Measurements from ENCODE around the gene CRYAB.
"Not testable (repeated sequence)": the region's sequence is repeated elsewhere in the genome, so short reads cannot be mapped to it uniquely, and the experiment has no call there.

The CRYAB gene

DNA sequence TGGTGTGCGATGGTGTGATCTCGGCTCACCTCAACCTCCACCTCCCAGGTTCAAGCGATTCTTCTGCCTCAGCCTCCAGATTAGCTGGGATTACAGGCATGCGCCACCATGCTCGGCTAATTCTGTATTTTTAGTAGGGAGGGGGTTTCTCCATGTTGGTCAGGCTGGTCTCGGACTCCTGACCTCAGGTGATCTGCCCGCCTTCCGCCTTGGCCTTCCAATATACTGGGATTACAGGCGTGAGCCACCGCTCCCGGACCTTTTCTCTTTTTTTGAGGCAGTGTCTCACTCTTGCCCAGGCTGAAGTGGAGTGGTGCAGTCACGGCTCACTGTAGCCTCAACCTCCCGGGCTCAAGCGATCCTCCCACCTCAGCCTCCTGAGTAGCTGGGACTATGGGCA lies 21.6 kb upstream of the CRYAB start:
- not testable (repeated sequence) for DNase-seq

DNA sequence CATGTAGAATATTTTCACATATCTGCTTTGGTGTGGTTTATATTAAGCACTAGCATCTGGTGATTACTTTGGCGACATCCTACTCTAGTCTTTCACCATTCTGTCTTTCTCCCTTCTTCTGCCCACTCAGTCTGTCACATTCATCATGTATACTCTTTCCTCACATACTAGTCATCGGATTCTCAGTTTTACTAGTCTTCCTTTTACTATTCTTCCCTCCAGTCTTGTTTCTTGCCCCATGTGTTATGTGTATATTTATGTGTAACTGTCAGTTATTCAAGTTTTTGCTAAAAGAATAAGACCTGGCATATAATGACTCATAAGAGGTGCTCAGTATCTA lies 21.0 kb upstream of the CRYAB start:
- no peak for DNase-seq

DNA sequence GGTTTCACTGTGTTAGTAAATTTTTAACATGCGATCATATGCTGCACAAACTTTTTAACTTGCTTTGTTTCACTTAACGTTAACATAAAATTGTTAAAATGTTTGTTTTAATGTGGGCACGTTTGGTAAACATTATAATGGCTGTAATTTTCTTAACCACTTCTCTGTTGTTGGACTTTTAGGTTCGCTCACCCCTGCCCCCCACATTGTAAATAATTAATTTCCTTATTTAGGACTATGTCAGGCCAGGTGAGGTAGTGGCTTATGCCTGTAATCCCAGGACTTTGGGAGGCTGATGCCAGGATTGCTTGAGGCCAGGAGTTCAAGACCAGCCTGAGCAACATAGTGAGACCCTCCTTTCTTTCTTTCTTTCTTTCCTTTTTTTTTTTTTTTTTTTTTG lies 18.9 kb upstream of the CRYAB start:
- no peak for DNase-seq

DNA sequence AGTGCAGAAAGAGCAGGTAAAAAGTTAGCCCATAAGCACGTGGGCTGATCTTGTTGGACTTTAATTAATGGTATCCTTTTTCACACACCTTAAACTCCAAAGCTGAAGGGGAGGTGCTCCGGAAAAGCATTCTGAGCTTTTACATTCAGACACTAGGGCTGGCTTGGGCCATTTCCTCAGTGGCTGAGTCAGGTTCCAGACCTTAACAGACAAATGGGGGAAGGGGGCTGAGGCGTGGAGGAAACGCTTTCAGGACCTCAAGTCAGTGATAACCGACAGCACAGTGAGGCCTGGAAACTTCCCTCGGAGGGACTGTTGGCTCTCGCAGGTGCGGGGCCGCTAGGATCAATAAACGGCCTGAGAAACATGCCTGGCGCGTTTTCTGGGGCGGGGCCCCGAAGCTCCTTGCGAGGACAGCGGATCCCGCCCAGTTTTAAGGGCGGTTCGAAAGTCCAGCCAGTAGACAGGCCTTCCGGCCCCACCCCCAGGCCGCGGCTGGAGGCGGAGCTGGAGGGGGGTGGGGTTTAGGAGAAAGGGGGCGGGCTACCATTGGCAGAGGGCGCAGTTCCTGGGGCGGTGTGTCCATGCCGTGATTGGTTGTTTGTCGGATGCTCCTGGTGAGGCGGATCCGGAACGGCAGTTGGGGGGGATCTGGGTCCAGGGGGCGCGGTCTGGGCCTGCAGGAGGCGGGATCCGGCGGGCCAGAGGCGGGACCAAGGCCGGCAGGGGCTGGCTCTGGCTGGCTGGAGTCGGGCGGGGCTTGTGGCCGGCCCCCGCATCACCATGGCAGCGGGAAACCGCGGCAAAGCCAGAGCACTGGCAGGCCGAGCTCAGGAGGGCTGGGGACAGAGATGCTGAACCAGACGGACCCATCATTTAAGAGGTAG lies 15.2 kb upstream of the CRYAB start:
- DNase-seq = peak; percentile 97

DNA sequence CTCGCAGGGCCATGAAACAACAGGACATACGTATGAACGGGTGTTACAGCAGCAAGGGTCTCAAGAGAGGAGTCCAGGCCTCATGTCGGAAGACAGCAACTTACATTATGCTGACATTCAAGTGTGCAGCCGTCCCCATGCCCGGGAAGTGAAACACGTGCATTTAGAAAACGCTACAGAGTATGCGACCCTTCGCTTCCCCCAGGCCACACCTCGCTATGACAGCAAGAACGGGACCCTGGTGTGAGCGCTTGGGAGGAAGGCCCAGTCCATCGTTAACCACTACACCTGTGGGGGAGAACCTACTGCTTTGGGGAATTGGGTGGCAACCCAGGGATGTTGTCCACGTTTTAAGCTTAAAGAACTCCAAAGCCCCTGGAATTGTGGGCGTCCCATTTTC lies 14.4 kb upstream of the CRYAB start:
- DNase-seq = no peak

DNA sequence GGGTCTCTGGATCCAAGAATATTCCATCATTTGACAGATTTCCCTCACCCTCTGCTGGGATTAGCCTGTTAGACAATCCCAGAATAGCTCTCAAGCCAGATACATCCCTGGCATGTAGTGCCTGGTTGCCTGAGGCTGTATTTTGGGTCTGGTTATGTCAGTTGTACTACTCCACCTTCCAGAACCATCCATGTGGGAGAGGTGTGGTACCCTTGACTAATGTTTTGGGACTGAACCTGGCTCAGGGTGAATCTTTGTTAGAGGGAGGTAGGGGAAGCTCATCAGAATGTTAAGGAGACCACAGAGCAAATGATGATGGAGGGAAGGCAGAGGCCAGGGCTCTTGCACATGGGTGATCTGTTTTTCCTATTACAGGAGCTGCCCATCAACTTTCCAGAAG lies 12.4 kb upstream of the CRYAB start:
- DNase-seq = no peak

DNA sequence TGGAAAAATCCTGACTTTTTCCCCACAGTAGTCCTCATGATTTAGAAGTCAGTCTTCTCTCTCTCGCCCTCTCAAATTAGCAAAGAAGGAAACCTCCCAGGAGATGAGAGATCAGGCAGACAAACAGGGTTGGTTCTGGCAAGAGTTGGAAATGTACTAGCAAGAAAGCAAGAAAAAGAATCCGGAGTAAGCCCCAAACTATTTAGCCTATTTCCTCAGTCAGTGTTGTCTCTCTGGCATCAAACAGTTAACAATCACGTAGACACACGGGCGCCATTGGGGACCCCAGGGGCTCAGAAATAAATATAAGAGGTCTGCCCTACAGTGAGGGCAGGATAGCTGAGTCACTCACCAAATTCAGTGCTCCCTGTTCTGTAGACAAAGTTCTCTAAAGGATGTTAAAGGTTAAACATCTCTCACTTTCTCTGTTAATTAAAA lies 11.8 kb upstream of the CRYAB start:
- no peak for DNase-seq

DNA sequence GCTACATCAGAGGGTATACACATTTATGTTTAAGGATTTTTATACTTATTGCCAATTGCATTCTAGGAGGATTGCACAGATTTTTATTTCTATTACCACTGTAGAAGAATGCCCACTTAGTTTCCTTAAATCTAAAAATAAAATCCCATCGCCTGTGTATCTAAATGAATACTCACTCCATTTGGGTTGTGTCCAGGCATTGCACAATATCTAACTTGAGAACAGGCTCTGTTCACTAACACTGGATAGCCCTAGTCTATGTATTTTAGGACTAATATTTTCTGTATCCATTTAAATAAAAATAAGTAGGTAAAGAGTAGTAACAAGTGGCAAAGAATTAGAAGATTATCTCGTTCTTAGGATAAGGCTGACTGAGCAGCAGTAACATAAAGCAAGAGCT lies 11.2 kb upstream of the CRYAB start:
- DNase-seq = no peak

DNA sequence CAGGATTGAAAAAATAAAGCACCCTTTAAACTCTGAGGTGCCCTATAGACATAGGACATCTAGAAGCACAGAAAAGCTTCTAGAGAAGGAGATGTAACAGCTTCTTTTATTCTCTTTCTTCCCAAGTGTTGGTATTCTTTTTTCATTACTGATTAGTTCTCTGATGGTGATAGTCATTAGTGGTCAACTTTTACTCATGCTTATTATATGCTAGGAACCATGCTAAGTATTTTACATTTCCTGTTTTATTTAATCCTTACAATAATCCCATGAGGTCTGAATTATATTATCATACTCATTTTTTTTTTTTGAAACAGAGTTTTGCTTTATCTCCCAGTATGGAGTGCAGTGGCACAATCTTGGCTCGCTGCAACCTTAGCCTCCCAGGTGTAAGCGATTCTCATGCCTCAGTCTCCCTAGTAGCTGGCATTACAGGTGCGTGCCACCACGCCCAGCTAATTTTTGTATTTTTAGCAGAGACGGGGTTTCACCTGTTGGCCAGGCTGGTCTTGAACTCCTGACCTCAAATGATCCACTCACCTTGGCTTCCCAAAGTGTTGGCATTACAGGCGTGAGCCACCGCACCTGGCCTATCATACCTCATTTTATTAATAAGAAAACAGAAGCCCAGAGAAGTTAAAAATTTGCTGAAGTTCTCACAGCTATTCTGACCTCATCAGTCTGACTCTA lies 10.1 kb upstream of the CRYAB start:
- DNase-seq = no peak

DNA sequence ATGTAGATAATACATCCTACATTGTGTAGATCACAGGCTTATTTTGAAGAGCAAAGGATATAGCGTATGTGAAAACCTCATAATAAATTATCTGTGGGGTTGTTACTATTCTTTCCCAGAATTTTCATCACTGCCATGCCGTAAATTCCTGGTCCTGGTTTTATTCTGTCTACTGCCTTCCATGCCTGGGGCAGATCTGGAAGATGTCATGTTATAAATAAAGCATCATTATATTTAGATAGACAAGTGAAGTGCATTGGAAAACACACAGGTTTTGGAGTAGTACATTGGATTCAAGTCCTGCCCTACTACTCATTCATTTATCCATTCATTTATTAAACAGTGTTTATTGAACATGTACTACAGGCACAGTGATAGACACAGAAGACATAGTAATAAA lies 9.3 kb upstream of the CRYAB start:
- DNase-seq = no peak

DNA sequence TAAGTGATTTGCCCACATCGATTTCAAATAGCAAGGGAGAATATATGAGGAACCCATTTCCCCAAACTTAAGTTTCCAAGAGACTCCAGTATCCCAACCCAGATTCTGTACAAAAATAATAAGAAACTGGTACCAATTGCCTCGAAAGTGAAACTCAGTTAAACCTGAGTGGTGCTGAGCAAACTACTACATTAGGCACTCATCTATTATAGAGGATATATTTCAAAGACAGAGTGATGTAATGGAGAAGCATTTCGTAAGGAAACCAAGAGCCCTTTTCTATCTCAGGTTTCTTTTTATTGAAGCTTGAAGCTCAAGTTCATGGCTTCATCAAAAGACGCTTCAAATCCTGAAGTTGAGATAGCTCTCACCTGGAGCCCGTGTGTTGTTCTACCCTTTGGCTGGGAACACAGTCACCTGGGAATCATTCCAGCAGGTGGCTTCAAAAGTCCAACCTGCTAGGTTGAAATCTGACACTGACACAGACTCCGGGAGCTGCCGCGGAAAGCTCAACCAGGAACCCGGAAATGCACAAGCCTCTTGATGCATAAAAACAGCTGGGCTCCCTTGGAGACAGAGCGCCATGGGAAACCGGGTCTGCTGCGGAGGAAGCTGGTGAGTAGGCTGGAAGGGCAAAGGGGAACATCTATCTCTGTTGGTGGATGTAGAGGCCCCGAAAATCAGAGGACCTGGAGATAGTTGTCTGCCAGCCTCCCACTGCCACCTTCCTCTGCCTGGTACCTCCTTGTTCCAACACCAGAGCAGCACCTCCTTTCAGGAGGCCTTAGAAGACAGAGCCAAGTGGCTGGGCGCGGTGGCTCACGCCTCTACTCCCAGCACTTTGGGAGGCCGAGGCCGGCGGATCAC lies 7.1 kb upstream of the CRYAB start, which contains the start of gene C11orf52:
Gene C11orf52, plus strand, starts transcription at position 524 of the 867 bp plus-strand sequence. Its CDS starts 60 bp downstream, at position 584.
- no peak for DNase-seq

DNA sequence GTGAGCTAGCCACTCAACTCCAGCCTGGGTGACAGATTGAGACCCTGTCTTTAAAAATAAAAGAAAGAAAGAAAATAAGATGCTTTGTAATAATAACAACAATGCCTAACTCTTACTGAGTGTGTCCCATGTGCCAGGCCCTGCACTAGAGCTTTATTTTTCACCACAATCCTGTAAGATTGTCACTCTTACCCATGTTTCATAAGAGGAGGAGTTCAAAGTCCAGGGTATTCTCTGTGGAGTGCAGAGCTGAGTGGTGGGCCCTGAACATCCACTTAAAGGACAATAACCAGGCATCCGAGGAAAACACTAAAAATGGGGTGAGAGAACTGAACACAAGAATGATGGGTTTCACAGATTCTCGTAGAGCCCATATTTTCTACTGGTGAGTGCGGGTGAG lies 6.2 kb upstream of the CRYAB start:
- no peak for DNase-seq

DNA sequence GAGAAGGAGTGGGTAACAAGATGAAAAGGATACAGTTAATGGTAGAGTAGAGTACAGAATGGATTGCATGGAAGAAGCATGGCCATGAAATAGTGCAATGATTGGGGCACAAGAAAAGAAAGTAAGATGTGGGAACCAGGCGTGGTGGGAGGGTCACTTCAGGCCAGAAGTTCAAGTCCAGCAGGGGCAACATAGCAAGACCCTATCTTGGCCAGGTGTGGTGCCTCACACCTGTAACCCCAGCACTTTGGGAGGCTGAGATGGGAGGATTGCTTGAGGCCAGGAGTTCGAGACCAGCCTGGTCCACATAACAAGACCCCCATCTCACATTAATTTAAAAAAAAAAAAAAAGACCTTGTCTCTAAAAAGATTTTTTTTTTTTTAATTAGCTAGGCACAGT lies 5.7 kb upstream of the CRYAB start:
- no peak for DNase-seq

DNA sequence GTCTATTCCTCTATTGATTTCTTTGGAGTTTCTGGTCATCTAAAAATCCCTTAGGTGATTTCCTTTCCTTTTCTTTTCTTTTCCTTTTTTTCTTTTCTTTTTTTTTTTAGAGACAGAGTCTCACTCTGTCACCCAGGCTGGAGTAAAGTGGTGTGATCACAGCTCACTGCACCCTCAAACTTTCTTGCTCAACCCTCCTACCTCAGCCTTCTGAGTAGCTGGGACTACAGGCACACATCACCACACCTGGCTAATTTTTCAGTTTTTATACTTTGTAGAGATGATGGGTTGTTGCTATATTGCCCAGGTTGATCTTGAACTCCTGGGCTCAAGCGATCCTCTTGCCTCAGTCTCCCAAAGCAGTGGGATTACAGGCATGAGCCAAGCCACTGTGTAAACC lies 5.2 kb upstream of the CRYAB start:
- DNase-seq = no peak

DNA sequence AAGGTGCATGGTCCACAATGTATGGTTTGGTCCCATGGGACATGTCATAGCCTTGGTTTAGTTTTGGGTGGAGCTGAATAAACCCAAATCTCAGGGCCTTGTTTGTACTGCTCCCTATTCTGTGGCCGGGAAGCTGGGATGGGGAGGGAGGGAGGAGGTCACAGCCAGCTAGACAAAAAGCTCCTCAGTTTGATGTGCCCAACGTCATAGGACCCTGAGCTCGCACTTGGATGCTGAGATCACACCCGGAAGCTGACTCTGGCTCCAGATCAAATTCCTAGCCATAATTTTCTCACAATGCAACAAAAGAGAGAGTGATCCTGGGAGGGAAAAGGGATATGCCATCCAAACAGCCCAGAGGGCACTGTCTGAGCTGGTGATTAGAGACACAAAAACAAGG lies 2.4 kb upstream of the CRYAB start:
- no peak for DNase-seq

DNA sequence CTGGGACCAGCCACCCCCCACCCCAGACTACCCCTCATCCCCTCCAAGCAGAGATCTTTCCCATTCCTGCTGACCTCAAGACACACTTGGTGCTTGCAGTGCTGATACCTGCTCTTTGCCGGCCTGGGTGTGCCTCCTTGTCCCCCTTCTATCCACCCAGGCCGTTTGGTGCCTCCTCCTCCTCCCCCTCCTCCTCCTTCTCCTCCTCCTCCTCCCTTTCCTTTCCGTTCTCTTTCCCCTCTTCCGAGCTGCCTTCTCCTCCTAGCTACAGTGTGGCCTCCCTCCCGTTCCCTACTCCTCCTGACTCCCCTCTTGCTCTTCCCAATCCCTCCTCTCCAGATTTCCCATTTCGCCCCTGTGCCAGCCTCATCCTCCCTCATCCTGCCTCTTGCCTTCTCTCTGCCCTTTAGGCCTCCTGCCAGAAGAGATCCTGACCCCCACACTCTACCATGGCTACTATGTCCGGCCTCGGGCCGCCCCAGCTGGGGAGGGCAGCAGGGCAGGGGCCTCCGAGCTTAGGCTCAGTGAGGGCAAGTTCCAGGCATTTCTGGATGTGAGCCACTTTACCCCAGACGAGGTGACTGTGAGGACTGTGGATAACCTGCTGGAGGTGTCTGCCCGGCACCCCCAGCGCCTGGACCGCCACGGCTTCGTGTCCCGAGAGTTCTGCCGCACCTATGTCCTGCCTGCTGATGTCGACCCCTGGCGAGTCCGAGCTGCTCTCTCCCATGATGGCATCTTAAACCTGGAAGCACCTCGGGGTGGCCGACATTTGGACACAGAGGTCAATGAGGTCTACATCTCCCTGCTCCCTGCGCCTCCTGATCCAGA lies 1.7 kb upstream of the CRYAB start:
- DNase-seq = no peak

DNA sequence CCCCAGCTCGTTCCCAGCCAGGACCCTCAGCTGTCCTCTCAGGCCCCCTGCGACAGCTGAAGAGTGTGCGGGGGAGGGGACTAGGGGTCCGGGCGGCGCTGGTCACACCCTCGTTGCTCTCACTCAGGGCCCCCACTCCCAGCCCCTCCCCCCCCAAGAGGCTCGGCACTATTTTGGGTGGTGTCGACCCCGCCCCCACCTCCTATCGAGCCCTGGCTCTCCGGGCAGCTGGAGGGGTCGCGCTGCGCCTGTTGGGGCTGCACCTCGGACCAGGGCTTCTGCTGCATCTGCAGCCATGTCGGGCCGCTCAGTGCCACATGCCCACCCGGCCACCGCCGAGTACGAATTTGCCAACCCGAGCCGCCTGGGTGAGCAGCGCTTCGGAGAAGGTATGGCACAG lies 965 bp upstream of the CRYAB start, which contains the start of gene HSPB2:
Gene HSPB2, plus strand, starts transcription at position 200 of the 400 bp plus-strand sequence. Its CDS starts 96 bp downstream, at position 296.
- DNase-seq = no peak

DNA sequence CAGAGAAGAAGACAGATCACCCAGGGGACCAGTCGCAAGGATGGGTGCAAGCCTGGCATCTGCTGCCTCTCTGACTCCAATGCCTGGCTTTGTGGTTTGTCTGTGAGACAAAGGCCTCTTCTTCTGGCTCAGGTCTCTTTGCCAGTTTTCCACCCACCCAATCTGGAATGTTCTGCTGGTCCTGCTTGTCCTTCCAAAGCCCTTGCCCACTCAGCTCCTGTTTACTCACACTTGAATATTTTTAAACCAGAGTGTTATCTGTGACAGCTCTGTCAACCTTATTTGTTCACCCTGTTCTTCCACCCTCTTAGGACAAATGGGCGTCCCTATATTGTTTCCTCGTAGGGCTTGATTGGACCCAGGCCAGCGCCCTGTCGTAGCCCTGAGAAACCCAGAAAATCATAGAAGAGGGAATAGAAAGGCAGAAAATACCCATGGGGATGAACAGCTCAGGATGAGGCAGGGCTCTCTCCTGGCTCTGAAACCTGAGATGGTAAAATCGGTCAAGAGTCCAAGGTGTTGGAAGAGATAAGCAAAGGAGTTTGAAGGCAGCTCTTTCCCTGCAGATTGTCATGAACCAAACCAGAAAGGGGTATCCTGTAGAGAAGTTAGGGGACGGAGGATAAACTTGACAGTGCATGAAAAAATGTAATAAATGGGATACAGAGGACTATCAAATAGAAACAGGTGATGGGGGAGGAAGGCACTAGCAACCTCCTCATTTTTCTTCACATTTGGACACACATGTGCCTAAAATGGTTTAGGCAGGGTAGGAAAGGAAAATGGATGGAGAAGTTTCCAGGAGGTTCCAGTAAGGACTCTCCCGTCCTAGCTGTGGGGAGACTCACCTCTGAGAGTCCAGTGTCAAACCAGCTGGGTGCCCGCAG lies 651 bp downstream of the CRYAB start:
- no peak for DNase-seq

DNA sequence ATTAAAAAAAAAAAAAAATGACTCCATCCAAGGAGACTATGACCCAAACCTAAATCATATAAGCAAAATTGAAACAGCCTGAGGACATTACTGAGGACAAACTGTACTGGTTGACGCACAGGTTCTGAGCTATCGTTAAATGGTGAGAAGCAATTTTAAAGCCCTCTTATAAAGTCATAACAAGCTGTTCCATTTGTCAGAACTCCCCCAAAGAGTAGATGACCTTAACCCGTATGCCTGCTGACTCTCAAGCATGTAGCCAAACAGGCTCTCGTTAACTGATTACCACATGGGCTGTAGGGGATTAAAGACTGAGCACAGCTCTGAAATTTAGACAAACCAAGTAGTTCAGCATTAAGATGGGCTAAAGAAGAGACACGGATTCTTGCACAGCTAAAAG lies 2.2 kb downstream of the CRYAB start:
- DNase-seq = no peak

DNA sequence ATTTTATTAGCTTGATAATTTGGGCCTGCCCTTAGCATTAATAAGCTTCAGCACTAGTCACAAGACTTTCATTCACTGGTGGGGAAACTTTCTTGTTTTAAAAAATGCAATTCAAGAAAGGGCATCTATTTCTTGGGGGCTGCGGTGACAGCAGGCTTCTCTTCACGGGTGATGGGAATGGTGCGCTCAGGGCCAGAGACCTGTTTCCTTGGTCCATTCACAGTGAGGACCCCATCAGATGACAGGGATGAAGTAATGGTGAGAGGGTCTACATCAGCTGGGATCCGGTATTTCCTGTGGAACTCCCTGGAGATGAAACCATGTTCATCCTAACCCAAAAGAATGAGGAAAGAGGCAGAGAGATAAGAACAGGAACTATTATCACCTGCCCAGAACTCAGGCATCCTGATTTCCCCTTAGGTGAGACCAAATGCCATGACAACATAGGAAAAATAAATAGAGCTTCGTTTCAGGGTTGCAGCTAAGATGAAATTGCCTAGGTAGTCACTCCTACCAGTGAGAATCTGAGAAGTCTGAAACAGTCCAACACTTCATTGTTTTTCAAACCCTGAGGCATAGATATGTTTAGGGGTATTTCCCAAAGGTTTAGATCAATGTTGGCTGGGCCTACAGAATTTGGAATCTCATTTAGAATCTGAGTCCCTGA lies 2.8 kb downstream of the CRYAB start:
- DNase-seq = no peak

DNA sequence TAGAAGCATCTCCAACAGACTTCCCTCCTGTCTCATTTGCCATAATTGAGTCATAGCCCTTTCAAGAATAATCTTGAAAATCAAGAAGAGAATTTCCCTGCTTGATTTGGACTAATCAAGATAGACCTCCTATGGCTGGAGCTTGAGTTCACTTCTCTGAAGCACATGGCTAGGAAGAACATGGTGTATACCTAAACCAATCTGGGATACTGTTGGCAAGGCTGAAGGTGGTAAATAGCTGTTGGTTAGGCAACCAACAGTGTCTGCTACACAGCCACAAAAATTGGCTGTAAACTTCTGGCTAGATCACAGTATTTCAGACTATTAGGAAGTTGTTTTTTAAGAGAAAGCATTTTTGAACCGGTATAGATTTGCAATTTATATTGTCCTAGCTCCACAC lies 4.9 kb downstream of the CRYAB start:
- DNase-seq = no peak

Measured in CD4-positive, alpha-beta T cell treated with Interleukin-4 for 4 hours (primary cell).